ENCODE measurements around the gene GFI1B. TPM values are rescaled to one million over a fixed set of nuclear protein-coding genes. Genes with fewer than 3 reads are reported as not detected.

GFI1B gene
- total and polyA plus RNA-seq, 2 of the 4 experiments (the other 2 are of a cell fraction): 0.02 TPM; not detected in 1

DNA sequence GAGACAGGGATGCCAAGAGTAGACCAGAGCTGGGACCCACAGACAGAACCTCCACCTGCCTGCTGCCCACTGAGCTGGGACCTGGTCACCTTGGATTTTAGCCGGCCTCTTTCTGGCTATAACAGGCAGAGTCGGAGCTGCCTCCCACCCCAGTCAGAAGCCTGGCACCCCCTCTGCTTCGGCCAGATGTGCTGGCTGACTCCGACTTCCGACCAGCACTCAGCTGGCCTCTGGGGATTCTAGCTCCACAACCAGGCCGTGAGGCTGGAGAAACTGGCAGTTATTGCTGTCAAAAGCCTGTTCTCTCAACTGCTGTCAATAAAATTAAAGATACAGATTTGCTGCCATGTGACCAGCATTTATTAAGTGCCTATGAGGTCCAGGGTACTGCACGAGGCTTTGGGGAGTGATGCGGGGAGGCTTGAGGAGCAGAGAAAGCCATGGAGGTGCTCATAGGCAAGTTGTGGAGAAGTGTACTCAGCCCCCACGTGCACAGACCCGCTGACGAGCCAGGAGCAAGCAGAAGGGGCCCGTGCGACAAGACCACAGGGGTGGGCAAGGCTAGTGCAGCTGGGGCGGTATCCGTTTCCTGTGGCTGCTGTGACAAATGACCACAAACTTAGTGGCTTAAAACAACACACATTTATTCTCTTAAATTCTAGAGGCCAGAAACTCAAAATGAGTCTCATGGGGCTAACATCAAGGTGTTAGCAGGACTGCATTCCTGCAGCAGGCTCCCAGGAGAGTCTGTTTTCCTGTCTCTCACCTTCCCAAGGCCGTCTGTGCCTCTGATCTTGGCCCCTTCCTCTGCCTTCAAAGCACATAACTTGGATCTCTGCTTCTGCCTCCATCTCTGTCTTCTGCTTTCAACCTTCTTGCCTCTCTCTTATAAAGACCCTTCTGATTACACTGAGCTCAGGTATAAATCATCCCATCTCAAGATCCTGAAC is 13.1 kb downstream of the GFI1B start:
- H3K23ac ChIP-seq (ENCODE audit: low read depth, low read length): no peak overlapping the region
- no peak for ATAC-seq (ENCODE audit: low read depth)
- H2AK9ac ChIP-seq (replicated peaks; ENCODE audit: low read depth, low read length, poor library complexity): peak overlapping the region; percentile 28
- no peak overlapping the region for H3K4me3 ChIP-seq (ENCODE audit: insufficient read depth, low read depth, low read length)
- no TSS peak for BruUV-seq (replicated peaks)
- H4K5ac ChIP-seq (ENCODE audit: low read depth, low read length): no peak overlapping the region
- intact Hi-C loops (cut with micrococcal nuclease): no loop called here
- no peak for DNase-seq
- H3K4me1 ChIP-seq (ENCODE audit: control insufficient read depth, insufficient read depth, low read length): no peaks in the 10 kb centered on the region
- no peak overlapping the region for H2BK120ac ChIP-seq (ENCODE audit: low read depth, low read length)
- H3K4me2 ChIP-seq (ENCODE audit: low read depth, low read length): no peak overlapping the region
- no peaks in the 10 kb centered on the region for H4K20me1 ChIP-seq (ENCODE audit: insufficient read depth, low read length)
- no peak overlapping the region for H4K91ac ChIP-seq (ENCODE audit: insufficient read depth, low read depth, low read length)
- H3K4ac ChIP-seq (ENCODE audit: low read depth, low read length): no peak overlapping the region
- WGBS, 2 experiments (ENCODE audit: extremely low coverage in 2 of 2, insufficient read length in 1 of 2): 51% methylated on average over 6 of the region's 16 CpGs; no CpG with 5 or more reads in 1 of the 2 experiments
- no peak overlapping the region for H4K8ac ChIP-seq (ENCODE audit: low read depth in 2 of 2, low read length in 2 of 2)
- H3K14ac ChIP-seq (replicated peaks; ENCODE audit: low read depth, low read length): no peak overlapping the region
- no peak overlapping the region for H3K56ac ChIP-seq (ENCODE audit: extremely low read depth, insufficient read depth, low read length)
- H2AK5ac ChIP-seq (ENCODE audit: low read depth, low read length): no peak overlapping the region
- dilution Hi-C loops (cut with HindIII; ENCODE audit: low sequenced_read_pairs, unreplicated experiment): no loop called here
- H3K9me1 ChIP-seq (ENCODE audit: insufficient read depth, low read length): no peaks in the 10 kb centered on the region
- H3K9ac ChIP-seq (ENCODE audit: low read depth, low read length): no peak overlapping the region
- H2BK5ac ChIP-seq (ENCODE audit: low read depth, low read length, poor library complexity, severe bottlenecking): no peak overlapping the region
- H2BK15ac ChIP-seq (ENCODE audit: low read depth, low read length): no peak overlapping the region
- H3K27ac ChIP-seq (ENCODE audit: insufficient read depth, low read length): no peak overlapping the region
- H3K9me3 ChIP-seq (ENCODE audit: control insufficient read depth, insufficient read depth, low read length): no peaks in the 10 kb centered on the region
- no peaks in the 10 kb centered on the region for H3K36me3 ChIP-seq (ENCODE audit: control insufficient read depth, insufficient read depth, low read length)
- peaks cover 63% of the 10 kb centered on the region for H3K27me3 ChIP-seq (ENCODE audit: control insufficient read depth, insufficient read depth, low read length)
- POLR2A ChIA-PET (ENCODE audit: unreplicated experiment): no interaction called here
- in situ Hi-C loops (cut with MboI; ENCODE audit: low sequenced_read_pairs): no loop called here
- CTCF ChIA-PET: no interaction called here
- no peak overlapping the region for H3K18ac ChIP-seq (ENCODE audit: low read depth, low read length)
- no peaks in the 10 kb centered on the region for H3K79me1 ChIP-seq (ENCODE audit: low read depth in 1 of 2, low read length in 2 of 2)
- H2BK20ac ChIP-seq (ENCODE audit: low read depth, low read length): no peak overlapping the region
- TF ChIP-seq USF2 (IDR thresholded peaks at IDR 0.05; ENCODE audit: low read depth, low read length) (no peak), SMC3 (IDR thresholded peaks at IDR 0.05; ENCODE audit: low read depth, low read length) (no peak), POLR2A (IDR thresholded peaks at IDR 0.05; ENCODE audit: low read depth, low read length) (no peak), RAD21 (IDR thresholded peaks at IDR 0.05; ENCODE audit: low read length) (no peak), MAZ (IDR thresholded peaks at IDR 0.05; ENCODE audit: borderline replicate concordance, low read depth, low read length) (no peak), MAFK (IDR thresholded peaks at IDR 0.05; ENCODE audit: low read depth, low read length) (no peak)
- H2AFZ ChIP-seq (replicated peaks; ENCODE audit: low read length, poor library complexity): no peak overlapping the region

All from IMR-90 (cell line).